DND-41 (cell line): ENCODE data around the gene CRABP1.

ENCODE experiments used
- ATAC-seq: fragments of 200-7000 bp; cut with Tn5 transposase; 3 replicates; pipeline ENCODE4 v1.9.1; 2021; ENCODE audit warnings: low read depth; ENCODE audit not compliant: insufficient read depth
- DNase-seq: peaks from one replicate; pipeline ENCODE4 v3.0.0-alpha.2; 2020
- H2AFZ ChIP-seq: 2 replicates; pipeline ENCODE4 v1.6.0; 2012; ENCODE audit warnings: low read depth, low read length
- H3K27ac ChIP-seq: 2 replicates; pipeline ENCODE4 v1.5.1; 2012; ENCODE audit warnings: low read length, inconsistent platforms
- H3K27me3 ChIP-seq: fragments of 200-600 bp; sonication (generic); 2 replicates; pipeline ENCODE4 v1.6.0; 2012; ENCODE audit warnings: low read length, mild to moderate bottlenecking, inconsistent platforms; ENCODE audit not compliant: insufficient read depth, poor library complexity
- H3K36me3 ChIP-seq: 2 replicates; pipeline ENCODE4 v1.5.1; 2012; ENCODE audit warnings: low read length, inconsistent platforms; ENCODE audit not compliant: insufficient read depth
- H3K4me1 ChIP-seq: 2 replicates; pipeline ENCODE4 v1.5.1; 2012; ENCODE audit warnings: mild to moderate bottlenecking, low read length; ENCODE audit not compliant: insufficient read depth
- H3K4me2 ChIP-seq: 2 replicates; pipeline ENCODE4 v1.6.0; 2012; ENCODE audit warnings: mild to moderate bottlenecking, moderate library complexity, low read length, inconsistent platforms; ENCODE audit not compliant: insufficient read depth
- H3K4me3 ChIP-seq, 2 experiments: fragments of 200-600 bp in 1 of 2; shearing (Covaris generic) in 1 of 2; 2 replicates each; pipeline ENCODE4 v1.5.1; 2012 to 2016; ENCODE audit warnings: inconsistent platforms in 2 of 2, low read length in 2 of 2, mild to moderate bottlenecking in 2 of 2, low read depth in 1 of 2, moderate library complexity in 1 of 2
- H3K79me2 ChIP-seq: 2 replicates; pipeline ENCODE4 v1.6.0; 2012; ENCODE audit warnings: low read length, inconsistent platforms; ENCODE audit not compliant: insufficient read depth
- H3K9ac ChIP-seq: 2 replicates; pipeline ENCODE4 v1.6.0; 2012; ENCODE audit warnings: low read depth, mild to moderate bottlenecking, inconsistent platforms, low read length, moderate library complexity
- H3K9me3 ChIP-seq: 2 replicates; pipeline ENCODE4 v1.5.1; 2012; ENCODE audit warnings: low read length, moderate library complexity, mild to moderate bottlenecking, inconsistent platforms; ENCODE audit not compliant: insufficient read depth, severe bottlenecking
- H4K20me1 ChIP-seq: 2 replicates; pipeline ENCODE4 v1.6.0; 2012; ENCODE audit warnings: low read length; ENCODE audit not compliant: insufficient read depth
- EZH2 ChIP-seq: IDR thresholded peaks from 3 replicates; pipeline ENCODE4 v1.6.1; 2012; ENCODE audit warnings: borderline replicate concordance, low read depth, mild to moderate bottlenecking, moderate library complexity, low read length, inconsistent platforms; ENCODE audit not compliant: severe bottlenecking
- TF ChIP-seq, protein P1 (sequence below): IDR thresholded peaks from 2 replicates; pipeline ENCODE4 v1.5.1; 2012; ENCODE audit warnings: borderline replicate concordance, low read length, moderate library complexity, mild to moderate bottlenecking; ENCODE audit not compliant: poor library complexity, severe bottlenecking; ENCODE audit errors: extremely low read depth

The CRABP1 gene

DNA sequence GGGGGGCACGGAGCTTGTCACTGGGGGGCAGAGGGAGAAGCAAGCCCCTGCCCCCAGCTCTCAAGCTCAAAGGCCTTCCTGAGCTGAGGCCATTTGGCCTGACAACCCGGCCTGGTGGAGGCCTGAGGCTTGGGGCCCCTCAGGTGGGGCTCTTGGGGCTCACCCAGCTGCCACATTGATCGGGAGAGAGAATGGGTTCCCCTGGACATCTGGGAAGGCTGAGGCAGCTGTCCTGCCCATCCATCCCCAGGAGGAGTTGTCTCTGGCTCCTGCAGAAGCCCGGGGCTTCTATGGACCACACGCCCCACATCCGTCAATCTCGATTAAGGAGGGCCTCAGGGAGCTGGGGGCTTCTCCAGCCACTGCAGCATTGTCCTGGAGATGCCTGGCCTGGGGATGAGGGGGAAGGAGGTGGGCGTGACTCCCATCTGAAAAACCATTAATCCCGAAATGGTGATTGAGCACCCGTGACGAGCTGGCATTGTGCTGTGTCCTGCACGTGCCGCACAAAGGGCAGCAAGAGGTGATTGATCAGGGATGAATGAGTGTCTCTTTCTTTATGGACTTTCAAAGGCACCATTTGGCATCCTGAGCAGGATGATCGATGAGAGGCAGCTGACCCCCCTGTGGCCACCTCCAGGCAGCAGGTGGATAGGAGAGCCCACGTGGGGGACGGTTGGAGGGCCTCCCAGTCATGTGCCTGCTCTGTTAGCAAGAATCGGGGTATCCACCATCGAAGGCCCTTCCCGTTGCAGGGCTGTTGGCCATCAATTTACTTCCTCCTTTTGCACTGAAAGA, 17.2 kb upstream of the CRABP1 start:
- TF ChIP-seq, protein P1, sequence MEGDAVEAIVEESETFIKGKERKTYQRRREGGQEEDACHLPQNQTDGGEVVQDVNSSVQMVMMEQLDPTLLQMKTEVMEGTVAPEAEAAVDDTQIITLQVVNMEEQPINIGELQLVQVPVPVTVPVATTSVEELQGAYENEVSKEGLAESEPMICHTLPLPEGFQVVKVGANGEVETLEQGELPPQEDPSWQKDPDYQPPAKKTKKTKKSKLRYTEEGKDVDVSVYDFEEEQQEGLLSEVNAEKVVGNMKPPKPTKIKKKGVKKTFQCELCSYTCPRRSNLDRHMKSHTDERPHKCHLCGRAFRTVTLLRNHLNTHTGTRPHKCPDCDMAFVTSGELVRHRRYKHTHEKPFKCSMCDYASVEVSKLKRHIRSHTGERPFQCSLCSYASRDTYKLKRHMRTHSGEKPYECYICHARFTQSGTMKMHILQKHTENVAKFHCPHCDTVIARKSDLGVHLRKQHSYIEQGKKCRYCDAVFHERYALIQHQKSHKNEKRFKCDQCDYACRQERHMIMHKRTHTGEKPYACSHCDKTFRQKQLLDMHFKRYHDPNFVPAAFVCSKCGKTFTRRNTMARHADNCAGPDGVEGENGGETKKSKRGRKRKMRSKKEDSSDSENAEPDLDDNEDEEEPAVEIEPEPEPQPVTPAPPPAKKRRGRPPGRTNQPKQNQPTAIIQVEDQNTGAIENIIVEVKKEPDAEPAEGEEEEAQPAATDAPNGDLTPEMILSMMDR, result no peak
- no peak for TF ChIP-seq EZH2
- no peak overlapping the region for H3K27ac ChIP-seq
- no peak overlapping the region for H2AFZ ChIP-seq
- ATAC-seq (no peak), DNase-seq (no peak)
- no peak overlapping the region for H3K4me3 ChIP-seq
- no peak overlapping the region for H3K9ac ChIP-seq
- H4K20me1 ChIP-seq, result no peaks in the 10 kb centered on the region
- no peaks in the 10 kb centered on the region for H3K9me3 ChIP-seq
- peaks cover 2% of the 10 kb centered on the region for H3K27me3 ChIP-seq
- no peaks in the 10 kb centered on the region for H3K36me3 ChIP-seq
- H3K4me1 ChIP-seq, result no peaks in the 10 kb centered on the region
- no peaks in the 10 kb centered on the region for H3K79me2 ChIP-seq
- no peak overlapping the region for H3K4me2 ChIP-seq

- Histone ChIP-seq H3K79me2 (no peaks in the 10 kb centered on the region), H3K36me3 (no peaks in the 10 kb centered on the region), H3K27me3 (peaks cover 2% of the 10 kb centered on the region), H3K9me3 (no peaks in the 10 kb centered on the region), H3K4me2 (no peak overlapping the region), H3K27ac (no peak overlapping the region), H2AFZ (no peak overlapping the region), H3K9ac (no peak overlapping the region), H3K4me3 (no peak overlapping the region), H3K4me1 (no peaks in the 10 kb centered on the region), H4K20me1 (no peaks in the 10 kb centered on the region)
- no peak for TF ChIP-seq EZH2
- ATAC-seq, result no peak
- no peak for DNase-seq
These were observed 16.5 kb upstream of the CRABP1 start for GRCh38 chr15:78323693-78324092.

DNA sequence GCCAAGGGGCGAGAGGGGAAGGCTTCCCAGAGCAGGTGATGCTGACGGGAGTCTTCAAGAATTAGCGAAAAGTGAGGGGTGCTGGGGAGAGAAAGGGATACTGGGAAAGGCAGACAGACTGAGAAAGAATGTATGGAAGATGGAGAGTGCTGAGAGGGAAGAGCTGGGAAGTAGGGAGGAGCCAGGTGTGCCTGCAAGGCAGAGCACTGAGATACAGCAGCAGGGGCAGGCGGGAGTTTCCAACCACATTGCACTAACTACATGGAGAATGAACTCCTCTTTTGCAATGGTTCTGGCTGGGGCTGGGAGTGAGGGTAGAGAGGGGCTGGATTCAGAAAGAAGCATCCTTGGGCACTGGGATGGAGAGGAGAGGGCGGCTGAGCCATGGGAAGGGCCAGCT, 16.0 kb upstream of the CRABP1 start:
- no peaks in the 10 kb centered on the region for H3K4me1 ChIP-seq
- H3K4me3 ChIP-seq, result no peak overlapping the region
- no peak overlapping the region for H3K9ac ChIP-seq
- H3K4me2 ChIP-seq, result no peak overlapping the region
- no peak for TF ChIP-seq EZH2
- TF ChIP-seq, protein P1, result no peak
- no peaks in the 10 kb centered on the region for H3K79me2 ChIP-seq
- no peaks in the 10 kb centered on the region for H3K9me3 ChIP-seq
- ATAC-seq, result no peak
- H3K36me3 ChIP-seq, result no peaks in the 10 kb centered on the region
- H3K27me3 ChIP-seq, result peaks cover 2% of the 10 kb centered on the region
- H3K27ac ChIP-seq, result no peak overlapping the region
- no peak overlapping the region for H2AFZ ChIP-seq
- H4K20me1 ChIP-seq, result no peaks in the 10 kb centered on the region
- no peak for DNase-seq

DNA sequence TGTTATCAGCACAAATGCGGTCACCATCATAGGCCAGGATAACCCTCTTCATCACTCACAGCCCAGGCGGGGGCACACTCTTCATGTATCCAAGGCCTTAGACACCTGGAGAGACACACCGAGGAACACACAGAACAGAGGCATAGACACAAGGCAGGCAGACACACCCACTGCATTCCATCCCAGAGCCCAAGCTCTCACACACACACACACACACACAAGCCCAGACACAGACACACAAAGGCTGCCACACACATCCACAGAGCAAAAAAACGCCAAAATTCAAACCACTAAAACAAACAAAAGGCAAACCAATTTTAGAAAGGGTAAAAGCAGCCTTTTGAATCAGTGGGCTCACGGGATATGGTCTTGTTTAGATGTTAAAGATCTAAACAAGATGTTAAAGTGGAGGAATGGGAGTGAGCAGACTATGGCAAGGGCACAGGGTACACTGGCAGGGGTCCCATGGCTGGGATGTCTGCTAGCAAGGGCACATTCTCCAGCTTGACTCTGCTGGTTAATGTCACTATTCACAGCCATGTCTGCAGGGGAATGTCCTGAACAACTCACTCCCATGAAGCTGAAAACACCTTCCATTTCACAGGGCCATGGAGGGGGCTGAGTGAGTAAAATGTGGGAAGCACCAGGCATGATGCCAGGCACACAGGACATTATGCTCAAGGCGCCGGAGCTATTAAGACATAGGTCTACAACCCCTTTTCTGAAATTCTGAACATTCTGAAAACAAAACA, 14.9 kb upstream of the CRABP1 start:
- Histone ChIP-seq H3K36me3 (no peaks in the 10 kb centered on the region), H3K79me2 (no peaks in the 10 kb centered on the region), H2AFZ (no peak overlapping the region), H3K4me1 (no peaks in the 10 kb centered on the region), H3K9ac (no peak overlapping the region), H4K20me1 (no peaks in the 10 kb centered on the region), H3K27ac (no peak overlapping the region), H3K27me3 (peaks cover 2% of the 10 kb centered on the region), H3K4me3 (no peak overlapping the region), H3K9me3 (no peaks in the 10 kb centered on the region), H3K4me2 (no peak overlapping the region)
- no peak for ATAC-seq
- no peak for DNase-seq
- TF ChIP-seq, protein P1, result no peak
- no peak for TF ChIP-seq EZH2
